KMS-11 (cell line): ENCODE measurements around the gene ADAMTS17.

Experiments used
- H2AFZ ChIP-seq: fragments of 200-600 bp; sonication (generic); 2 replicates; pipeline ENCODE4 v1.6.1; 2016; ENCODE audit warnings: antibody characterized with exemption, mixed run types, low read depth
- H3K27ac ChIP-seq: fragments of 200-600 bp; sonication (generic); 2 replicates; pipeline ENCODE4 v1.6.1; 2016; ENCODE audit warnings: mild to moderate bottlenecking, mixed run types
- H3K27me3 ChIP-seq: fragments of 200-600 bp; sonication (generic); 2 replicates; pipeline ENCODE4 v1.6.1; 2017; ENCODE audit warnings: mild to moderate bottlenecking, low read depth, mixed run types, moderate library complexity; ENCODE audit not compliant: insufficient read depth
- H3K36me3 ChIP-seq: fragments of 200-600 bp; sonication (generic); 2 replicates; pipeline ENCODE4 v1.6.1; 2017; ENCODE audit warnings: mild to moderate bottlenecking, mixed run types; ENCODE audit not compliant: insufficient read depth
- H3K4me1 ChIP-seq: fragments of 200-600 bp; sonication (generic); 2 replicates; pipeline ENCODE4 v1.6.1; 2016; ENCODE audit warnings: mild to moderate bottlenecking, low read depth, mixed run types; ENCODE audit not compliant: poor library complexity, severe bottlenecking
- H3K4me2 ChIP-seq: fragments of 200-600 bp; sonication (generic); 2 replicates; pipeline ENCODE4 v1.7.0; 2016; ENCODE audit warnings: mild to moderate bottlenecking, mixed run types
- H3K4me3 ChIP-seq: fragments of 200-600 bp; sonication (generic); IDR thresholded peaks from 2 replicates; pipeline ENCODE4 v1.6.1; 2017; ENCODE audit warnings: low read depth, low read length, mixed read lengths; ENCODE audit not compliant: insufficient read depth
- H3K79me2 ChIP-seq: fragments of 200-600 bp; sonication (generic); 2 replicates; pipeline ENCODE4 v1.6.1; 2016; ENCODE audit warnings: low read depth, mixed run types; ENCODE audit not compliant: insufficient read depth
- H3K9ac ChIP-seq: fragments of 200-600 bp; sonication (generic); 2 replicates; pipeline ENCODE4 v1.6.1; 2016; ENCODE audit warnings: mild to moderate bottlenecking, mixed run types
- H4K20me1 ChIP-seq: fragments of 200-600 bp; sonication (generic); 2 replicates; pipeline ENCODE4 v1.6.1; 2016; ENCODE audit warnings: mild to moderate bottlenecking, mixed run types; ENCODE audit not compliant: insufficient read depth
- CTCF ChIP-seq: fragments of 200-600 bp; sonication (generic); conservative IDR thresholded peaks from 2 replicates; pipeline ENCODE4 v1.6.1; 2017; ENCODE audit warnings: low read depth, mild to moderate bottlenecking, antibody characterized with exemption, low read length, moderate library complexity, mixed read lengths

Gene ADAMTS17

GRCh38 chr15:99986297-99987118, 355.3 kb downstream of the ADAMTS17 start:
- H3K79me2 ChIP-seq: no peaks in the 10 kb centered on the region
- no peaks in the 10 kb centered on the region for H3K36me3 ChIP-seq
- no peak overlapping the region for H2AFZ ChIP-seq
- no peak overlapping the region for H3K4me2 ChIP-seq
- H3K4me3 ChIP-seq: no peak overlapping the region
- no peaks in the 10 kb centered on the region for H4K20me1 ChIP-seq
- H3K27ac ChIP-seq: no peak overlapping the region
- TF ChIP-seq CTCF: no peak
- no peaks in the 10 kb centered on the region for H3K27me3 ChIP-seq
- H3K9ac ChIP-seq: no peak overlapping the region
- no peaks in the 10 kb centered on the region for H3K4me1 ChIP-seq

GRCh38 chr15:99985878-99986277, 355.9 kb downstream of the ADAMTS17 start:
- no peak overlapping the region for H2AFZ ChIP-seq
- no peaks in the 10 kb centered on the region for H4K20me1 ChIP-seq
- no peak overlapping the region for H3K4me2 ChIP-seq
- no peak overlapping the region for H3K4me3 ChIP-seq
- H3K9ac ChIP-seq: no peak overlapping the region
- H3K79me2 ChIP-seq: no peaks in the 10 kb centered on the region
- no peak for TF ChIP-seq CTCF
- H3K36me3 ChIP-seq: no peaks in the 10 kb centered on the region
- H3K27ac ChIP-seq: no peak overlapping the region
- no peaks in the 10 kb centered on the region for H3K4me1 ChIP-seq
- no peaks in the 10 kb centered on the region for H3K27me3 ChIP-seq

DNA sequence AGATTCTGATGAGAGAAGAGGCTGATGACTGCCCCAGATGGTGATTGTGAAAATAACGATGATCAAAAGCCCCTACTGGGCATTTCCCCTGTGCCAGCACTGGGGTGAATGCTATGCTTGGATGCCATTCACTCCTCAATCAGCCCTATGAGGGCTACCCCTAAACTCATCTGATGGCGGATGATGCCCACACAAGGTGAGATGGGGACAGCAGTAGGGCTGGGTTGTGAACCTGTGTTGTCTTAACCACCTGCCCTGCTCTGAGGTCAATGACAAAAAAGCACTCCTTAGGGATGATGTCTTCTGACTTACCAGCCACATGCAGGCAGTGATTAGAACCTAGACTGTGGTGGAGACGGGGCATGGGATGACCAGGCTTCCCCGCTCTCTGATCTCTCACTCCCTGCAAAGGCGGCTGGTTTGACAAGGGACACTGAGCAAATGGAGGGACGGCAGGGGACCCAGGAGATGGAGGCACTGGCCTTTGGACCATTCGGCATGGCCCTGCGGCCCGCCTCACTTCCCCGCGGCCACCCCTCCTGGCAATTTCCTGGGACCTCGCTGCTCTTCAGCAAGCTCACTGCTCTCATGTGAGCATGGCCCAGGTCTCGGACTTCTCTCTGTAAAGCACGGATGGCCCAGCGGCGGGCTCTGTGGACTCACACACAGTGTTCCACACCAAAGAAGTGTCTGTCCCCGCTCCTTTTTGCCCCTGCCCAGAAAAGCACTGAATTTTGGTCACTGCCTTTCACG, 357.1 kb downstream of the ADAMTS17 start:
- no peak overlapping the region for H2AFZ ChIP-seq

DNA sequence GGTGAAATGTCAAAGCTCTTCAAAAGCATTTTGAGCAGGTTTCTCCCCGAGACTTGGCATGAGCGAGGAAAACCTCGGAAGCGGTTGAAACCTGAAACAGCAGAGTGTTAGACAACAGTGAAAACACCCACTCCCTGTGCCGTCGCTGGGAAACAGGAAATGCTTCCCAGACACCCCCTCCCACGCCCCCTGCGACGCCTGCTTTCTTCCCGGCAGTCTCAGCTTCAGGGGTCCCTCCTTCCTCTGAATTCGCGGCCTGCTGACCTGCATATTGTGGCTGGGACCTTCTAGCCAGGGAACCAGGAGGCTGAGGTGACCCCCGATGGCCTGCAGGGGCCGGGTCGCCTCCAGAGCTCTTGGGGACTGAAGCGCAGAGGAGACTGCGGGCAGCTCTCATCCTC, 357.9 kb downstream of the ADAMTS17 start:
- Histone ChIP-seq H3K4me3 (no peak overlapping the region), H3K4me2 (no peak overlapping the region), H3K4me1 (no peaks in the 10 kb centered on the region), H4K20me1 (no peaks in the 10 kb centered on the region), H3K9ac (no peak overlapping the region), H3K27me3 (no peaks in the 10 kb centered on the region), H2AFZ (no peak overlapping the region), H3K79me2 (no peaks in the 10 kb centered on the region), H3K36me3 (no peaks in the 10 kb centered on the region), H3K27ac (no peak overlapping the region)
- no peak for TF ChIP-seq CTCF

More for the DNA sequence above, 357.1 kb downstream of the ADAMTS17 start:
- Histone ChIP-seq H3K79me2 (no peaks in the 10 kb centered on the region), H4K20me1 (no peaks in the 10 kb centered on the region), H3K4me1 (no peaks in the 10 kb centered on the region), H3K4me3 (no peak overlapping the region), H3K4me2 (no peak overlapping the region), H3K27me3 (no peaks in the 10 kb centered on the region), H3K9ac (no peak overlapping the region), H3K27ac (no peak overlapping the region), H3K36me3 (no peaks in the 10 kb centered on the region)
- no peak for TF ChIP-seq CTCF
